ENCODE measurements around the gene LCE1D. TPM values are rescaled to one million over a fixed set of nuclear protein-coding genes. Genes with fewer than 3 reads are reported as not detected.

Gene LCE1D
- total RNA-seq, 1 donor from 2014 or later: not detected

GRCh38 chr1:152783095-152783494 is 13.4 kb upstream of the LCE1D start:
- no peak for ATAC-seq

GRCh38 chr1:152786077-152786476 is 10.4 kb upstream of the LCE1D start, which contains the start of gene LCE1E:
LCE1E (plus strand) TSS chr1:152786257; CDS start chr1:152787300, 1,043 bp downstream.
- no peak for DNase-seq
- ATAC-seq: no peak
- H3K9me3 ChIP-seq: no peaks in the 10 kb centered on the region
- H3K27me3 ChIP-seq (ENCODE audit: low read depth): peaks cover 5% of the 10 kb centered on the region
- no peak within 1 kb of the TSS for H3K27ac ChIP-seq
- H3K4me1 ChIP-seq: no peaks in the 10 kb centered on the region
- no peaks in the 10 kb centered on the region for H3K36me3 ChIP-seq
- intact Hi-C loops (cut with DNase I): no loop called here
- no peak within 1 kb of the TSS for H3K4me3 ChIP-seq
- TF ChIP-seq CTCF (IDR thresholded peaks at IDR 0.05): no peak

More at GRCh38 chr1:152783095-152783494, 13.4 kb upstream of the LCE1D start:
- Histone ChIP-seq H3K36me3 (no peaks in the 10 kb centered on the region), H3K9me3 (no peaks in the 10 kb centered on the region), H3K4me1 (no peaks in the 10 kb centered on the region), H3K27ac (no peak overlapping the region), H3K4me3 (no peak overlapping the region), H3K27me3 (ENCODE audit: low read depth) (peaks cover 5% of the 10 kb centered on the region)
- intact Hi-C loops (cut with DNase I): no loop called here
- DNase-seq: no peak
- no peak for TF ChIP-seq CTCF (IDR thresholded peaks at IDR 0.05)

DNA sequence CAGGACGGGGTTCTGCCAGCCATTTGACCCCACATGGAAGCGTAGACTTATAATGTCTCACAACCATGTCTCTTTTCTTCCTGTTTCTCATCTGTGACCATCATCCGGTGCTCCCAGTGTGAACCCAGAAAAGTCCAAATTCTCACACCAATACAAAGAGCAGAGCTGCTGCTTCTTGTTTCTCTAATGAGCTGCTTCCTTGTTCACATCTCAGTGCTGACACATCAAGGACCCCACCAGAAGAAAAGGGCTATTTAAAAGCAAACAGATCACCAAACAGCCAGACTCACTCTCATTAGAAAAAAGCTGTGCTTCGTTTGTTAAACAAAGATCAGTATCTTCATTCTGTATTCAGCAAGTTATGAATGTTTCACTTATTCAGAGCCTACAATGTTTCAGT is 835 bp upstream of the LCE1D start:
- intact Hi-C loops (cut with DNase I): no loop called here
- H3K9me3 ChIP-seq: no peaks in the 10 kb centered on the region
- no peak for ATAC-seq
- no peak overlapping the region for H3K27ac ChIP-seq
- H3K4me3 ChIP-seq: no peak overlapping the region
- H3K36me3 ChIP-seq: no peaks in the 10 kb centered on the region
- H3K4me1 ChIP-seq: no peaks in the 10 kb centered on the region
- DNase-seq: no peak
- H3K27me3 ChIP-seq (ENCODE audit: low read depth): no peaks in the 10 kb centered on the region
- TF ChIP-seq CTCF (IDR thresholded peaks at IDR 0.05): no peak

- Histone ChIP-seq H3K27me3 (ENCODE audit: low read depth) (no peaks in the 10 kb centered on the region), H3K36me3 (no peaks in the 10 kb centered on the region), H3K4me1 (no peaks in the 10 kb centered on the region), H3K9me3 (no peaks in the 10 kb centered on the region), H3K4me3 (no peak overlapping the region), H3K27ac (no peak overlapping the region)
- TF ChIP-seq CTCF (IDR thresholded peaks at IDR 0.05): no peak
- intact Hi-C loops (cut with DNase I): no loop called here
- ATAC-seq: no peak
- no peak for DNase-seq
These were observed 4.8 kb downstream of the LCE1D start for GRCh38 chr1:152801333-152801732.

DNA sequence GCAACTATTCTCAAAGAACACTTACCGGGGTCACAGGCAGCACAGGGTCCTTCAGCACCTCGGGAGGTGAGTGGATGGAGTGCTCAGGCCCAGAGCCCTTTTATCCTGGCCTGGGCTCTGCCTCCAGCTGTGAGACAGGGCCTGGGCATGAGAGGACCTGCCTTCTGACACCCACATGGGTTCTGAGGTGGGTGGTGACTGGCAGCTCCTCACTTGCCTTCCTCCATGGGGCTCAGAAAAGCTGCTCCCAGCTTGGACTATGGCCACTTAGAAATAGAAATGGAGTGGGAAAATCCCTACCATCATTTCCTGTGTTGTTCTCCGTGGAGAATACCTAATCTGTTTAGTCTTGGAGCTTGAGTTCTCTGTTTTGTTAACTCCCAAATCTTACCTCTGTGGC is 10.1 kb downstream of the LCE1D start, which contains the start of gene LCE1C:
Gene LCE1C, minus strand, starts transcription at position 76 of the 400 bp plus-strand sequence. CDS start 1,173 bp downstream, outside the sequence.
- DNase-seq (no peak), ATAC-seq (no peak)
- no peak for TF ChIP-seq CTCF (IDR thresholded peaks at IDR 0.05)
- Histone ChIP-seq H3K27ac (no peak within 1 kb of the TSS), H3K4me1 (no peaks in the 10 kb centered on the region), H3K27me3 (ENCODE audit: low read depth) (no peaks in the 10 kb centered on the region), H3K36me3 (no peaks in the 10 kb centered on the region), H3K4me3 (no peak within 1 kb of the TSS), H3K9me3 (no peaks in the 10 kb centered on the region)
- intact Hi-C loops (cut with DNase I): no loop called here

DNA sequence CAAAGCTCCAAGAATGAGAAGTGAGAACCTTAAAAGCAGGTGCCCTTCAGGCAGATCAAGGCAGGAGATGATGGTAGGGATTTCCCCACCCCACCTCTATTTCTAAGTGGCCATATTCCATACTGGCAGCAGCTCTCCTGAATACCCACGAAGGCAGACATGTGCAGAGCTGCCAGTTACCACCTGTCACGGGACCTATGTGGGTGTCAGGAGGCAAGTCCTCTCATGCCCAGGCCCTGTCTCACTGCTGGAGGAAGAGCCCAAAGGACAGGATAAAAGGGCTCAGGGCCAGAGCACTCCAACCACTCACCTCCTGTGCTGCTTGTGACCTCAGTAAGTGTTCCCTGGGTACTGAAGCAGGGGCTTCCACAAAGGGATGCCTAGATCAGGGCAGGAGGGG is 14.5 kb downstream of the LCE1D start:
- H3K4me1 ChIP-seq: no peaks in the 10 kb centered on the region
- DNase-seq (no peak), ATAC-seq (no peak)
- no peak overlapping the region for H3K4me3 ChIP-seq
- H3K9me3 ChIP-seq: no peaks in the 10 kb centered on the region
- intact Hi-C loops (cut with DNase I): no loop called here
- no peak for TF ChIP-seq CTCF (IDR thresholded peaks at IDR 0.05)
- H3K36me3 ChIP-seq: no peaks in the 10 kb centered on the region
- H3K27me3 ChIP-seq (ENCODE audit: low read depth): no peaks in the 10 kb centered on the region
- H3K27ac ChIP-seq: no peak overlapping the region

Measured in lower lobe of right lung (tissue), 2 donors.